GM19397 (cell line): ENCODE data around the gene CDC23.
"Not testable (repeated sequence)": the region's sequence is repeated elsewhere in the genome, so short reads cannot be mapped to it uniquely, and the experiment has no call there.

ENCODE experiments used
- ATAC-seq: cut with Tn5 transposase; IDR thresholded peaks from one replicate; pipeline ENCODE4 v1.9.1; 2021; ENCODE audit warnings: mild to moderate bottlenecking, moderate library complexity; ENCODE audit not compliant: unreplicated experiment

The CDC23 gene

GRCh38 chr5:138213161-138214029, at the start of gene CDC23:
TSS of gene CDC23 (minus strand) at chr5:138213323. CDS start at chr5:138213312, 11 bp downstream.
- ATAC-seq = peak; percentile 94

GRCh38 chr5:138258704-138259292, 45.7 kb upstream of the CDC23 start:
- ATAC-seq = no peak

- ATAC-seq = no peak
Measured at GRCh38 chr5:138257583-138257982, 44.5 kb upstream of the CDC23 start.

GRCh38 chr5:138252944-138253343, 39.8 kb upstream of the CDC23 start:
- ATAC-seq = no peak

- not testable (repeated sequence) for ATAC-seq
Measured at GRCh38 chr5:138247800-138248199, 34.7 kb upstream of the CDC23 start.

- ATAC-seq = no peak
Measured at GRCh38 chr5:138246822-138247221, 33.7 kb upstream of the CDC23 start.

GRCh38 chr5:138246334-138246733, 33.2 kb upstream of the CDC23 start:
- no peak for ATAC-seq

- ATAC-seq = no peak
Measured at GRCh38 chr5:138245717-138246116, 32.6 kb upstream of the CDC23 start.

- no peak for ATAC-seq
Measured at GRCh38 chr5:138243794-138244193, 30.7 kb upstream of the CDC23 start.

GRCh38 chr5:138241688-138242571, 28.8 kb upstream of the CDC23 start:
- ATAC-seq = no peak

- ATAC-seq = no peak
Measured at GRCh38 chr5:138240650-138241385, 27.7 kb upstream of the CDC23 start.

- ATAC-seq = no peak
Measured at GRCh38 chr5:138238034-138238433, 24.9 kb upstream of the CDC23 start.

GRCh38 chr5:138234651-138235050, 21.5 kb upstream of the CDC23 start:
- ATAC-seq = no peak

GRCh38 chr5:138233280-138233679, 20.2 kb upstream of the CDC23 start:
- no peak for ATAC-seq

- no peak for ATAC-seq
Measured at GRCh38 chr5:138230981-138231589, 18.0 kb upstream of the CDC23 start.

GRCh38 chr5:138230261-138230660, 17.1 kb upstream of the CDC23 start:
- no peak for ATAC-seq

- no peak for ATAC-seq
Measured at GRCh38 chr5:138229387-138229786, 16.3 kb upstream of the CDC23 start.

- ATAC-seq = no peak
Measured at GRCh38 chr5:138226910-138227309, 13.8 kb upstream of the CDC23 start.

GRCh38 chr5:138224712-138225111, 11.6 kb upstream of the CDC23 start:
- ATAC-seq = no peak

GRCh38 chr5:138223532-138223931, 10.4 kb upstream of the CDC23 start:
- ATAC-seq = no peak
